ENCODE data around the gene EFCC1.

EFCC1 gene

DNA sequence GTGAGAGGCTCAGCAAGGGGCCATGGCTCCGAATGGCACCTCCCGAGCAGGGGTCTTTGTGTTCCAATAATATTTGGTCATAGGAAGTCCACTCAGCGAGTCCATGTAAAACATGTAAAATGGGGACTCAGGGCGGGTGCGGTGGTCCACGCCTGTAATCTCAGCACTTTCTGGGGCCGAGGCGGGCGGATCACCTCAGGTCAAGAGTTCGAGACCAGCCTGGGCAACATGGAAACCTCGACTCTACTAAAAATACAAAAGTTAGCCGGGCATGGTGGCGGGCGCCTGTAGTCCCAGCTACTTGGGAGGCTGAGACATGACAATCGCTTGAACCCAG, 26.4 kb downstream of the EFCC1 start:
- Histone ChIP-seq H3K4me1 (ENCODE audit: low read length) (peaks cover 10% of the 10 kb centered on the region), H3K79me2 (ENCODE audit: low read length) (no peaks in the 10 kb centered on the region), H3K27ac (ENCODE audit: low read length) (no peak overlapping the region), H3K27me3 (ENCODE audit: low read depth, low read length) (peaks cover 6% of the 10 kb centered on the region; the same call in 1 of the 2 replicates), H4K20me1 (ENCODE audit: insufficient read depth, low read length) (no peaks in the 10 kb centered on the region), H2AFZ (ENCODE audit: low read depth, low read length) (peak overlapping the region; percentile 99), H3K9me3 (ENCODE audit: insufficient read depth, low read length) (no peaks in the 10 kb centered on the region), H3K9ac (ENCODE audit: low read length) (peak overlapping the region; percentile 81), H3K36me3 (replicated peaks; ENCODE audit: low read depth, low read length) (no peaks in the 10 kb centered on the region), H3K4me3 (ENCODE audit: low read length) (peak overlapping the region; percentile 94), H3K4me2 (ENCODE audit: low read length) (peak overlapping the region; percentile 91)
- TF ChIP-seq, protein P1, sequence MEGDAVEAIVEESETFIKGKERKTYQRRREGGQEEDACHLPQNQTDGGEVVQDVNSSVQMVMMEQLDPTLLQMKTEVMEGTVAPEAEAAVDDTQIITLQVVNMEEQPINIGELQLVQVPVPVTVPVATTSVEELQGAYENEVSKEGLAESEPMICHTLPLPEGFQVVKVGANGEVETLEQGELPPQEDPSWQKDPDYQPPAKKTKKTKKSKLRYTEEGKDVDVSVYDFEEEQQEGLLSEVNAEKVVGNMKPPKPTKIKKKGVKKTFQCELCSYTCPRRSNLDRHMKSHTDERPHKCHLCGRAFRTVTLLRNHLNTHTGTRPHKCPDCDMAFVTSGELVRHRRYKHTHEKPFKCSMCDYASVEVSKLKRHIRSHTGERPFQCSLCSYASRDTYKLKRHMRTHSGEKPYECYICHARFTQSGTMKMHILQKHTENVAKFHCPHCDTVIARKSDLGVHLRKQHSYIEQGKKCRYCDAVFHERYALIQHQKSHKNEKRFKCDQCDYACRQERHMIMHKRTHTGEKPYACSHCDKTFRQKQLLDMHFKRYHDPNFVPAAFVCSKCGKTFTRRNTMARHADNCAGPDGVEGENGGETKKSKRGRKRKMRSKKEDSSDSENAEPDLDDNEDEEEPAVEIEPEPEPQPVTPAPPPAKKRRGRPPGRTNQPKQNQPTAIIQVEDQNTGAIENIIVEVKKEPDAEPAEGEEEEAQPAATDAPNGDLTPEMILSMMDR (IDR thresholded peaks at IDR 0.05; ENCODE audit: low read depth, low read length), result no peak

DNA sequence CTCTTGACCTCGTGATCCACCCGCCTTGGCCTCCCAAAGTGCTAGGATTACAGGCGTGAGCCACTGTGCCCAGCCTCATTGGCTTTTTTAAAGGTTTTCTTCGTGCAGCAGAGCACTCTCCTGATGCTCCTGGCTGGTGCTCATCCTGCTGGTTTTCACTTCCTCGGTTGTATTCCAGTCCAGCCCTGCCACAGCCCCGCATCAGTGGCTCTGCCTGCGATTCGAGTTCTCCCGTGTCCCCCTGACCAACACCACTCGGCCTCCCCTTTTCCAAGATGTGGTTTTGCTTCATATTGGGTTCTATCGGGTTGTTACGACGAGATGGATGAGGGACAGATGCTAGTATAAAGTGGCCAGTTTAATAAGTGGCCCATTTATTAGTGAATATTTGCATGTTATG, 27.8 kb downstream of the EFCC1 start:
- peaks cover 10% of the 10 kb centered on the region for H3K4me1 ChIP-seq (ENCODE audit: low read length)
- H3K27ac ChIP-seq (ENCODE audit: low read length), result no peak overlapping the region
- no peak overlapping the region for H3K4me2 ChIP-seq (ENCODE audit: low read length)
- H3K79me2 ChIP-seq (ENCODE audit: low read length), result no peaks in the 10 kb centered on the region
- H3K9ac ChIP-seq (ENCODE audit: low read length), result no peak overlapping the region
- no peaks in the 10 kb centered on the region for H3K36me3 ChIP-seq (replicated peaks; ENCODE audit: low read depth, low read length)
- H3K9me3 ChIP-seq (ENCODE audit: insufficient read depth, low read length), result no peaks in the 10 kb centered on the region
- 0 out of 2 replicates have a peak, but pooled peaks cover 3% of the 10 kb centered on the region for H3K27me3 ChIP-seq (ENCODE audit: low read depth, low read length)
- TF ChIP-seq, protein P1 (IDR thresholded peaks at IDR 0.05; ENCODE audit: low read depth, low read length), result no peak
- no peak overlapping the region for H3K4me3 ChIP-seq (ENCODE audit: low read length)
- H2AFZ ChIP-seq (ENCODE audit: low read depth, low read length), result no peak overlapping the region
- no peaks in the 10 kb centered on the region for H4K20me1 ChIP-seq (ENCODE audit: insufficient read depth, low read length)

DNA sequence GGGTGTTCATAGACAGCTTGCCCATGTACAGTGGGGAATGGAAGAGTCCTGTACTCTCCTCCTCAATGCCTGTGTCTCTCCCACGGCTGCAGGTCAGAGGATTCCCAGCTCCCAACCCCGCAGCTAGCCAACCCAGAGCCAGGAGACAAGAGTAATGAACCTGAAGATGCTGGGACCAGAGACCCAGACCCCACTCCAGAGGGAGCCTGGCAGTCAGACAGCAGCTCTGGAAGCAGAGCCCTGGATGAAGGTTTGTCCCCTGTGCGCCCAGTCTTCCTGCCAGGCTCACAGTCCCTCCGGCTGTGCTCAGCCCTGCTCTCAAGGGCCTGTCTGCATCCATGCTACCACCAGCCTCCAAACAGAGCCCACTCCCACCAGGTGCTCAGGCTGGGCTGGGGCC, 29.5 kb downstream of the EFCC1 start:
- no peak overlapping the region for H3K4me3 ChIP-seq (ENCODE audit: low read length)
- H3K27me3 ChIP-seq (ENCODE audit: low read depth, low read length), result 0 out of 2 replicates have a peak, but pooled peaks cover 3% of the 10 kb centered on the region
- H2AFZ ChIP-seq (ENCODE audit: low read depth, low read length), result no peak overlapping the region
- H3K79me2 ChIP-seq (ENCODE audit: low read length), result no peaks in the 10 kb centered on the region
- no peaks in the 10 kb centered on the region for H3K36me3 ChIP-seq (replicated peaks; ENCODE audit: low read depth, low read length)
- no peaks in the 10 kb centered on the region for H3K9me3 ChIP-seq (ENCODE audit: insufficient read depth, low read length)
- peaks cover 10% of the 10 kb centered on the region for H3K4me1 ChIP-seq (ENCODE audit: low read length)
- H3K27ac ChIP-seq (ENCODE audit: low read length), result no peak overlapping the region
- H4K20me1 ChIP-seq (ENCODE audit: insufficient read depth, low read length), result no peaks in the 10 kb centered on the region
- TF ChIP-seq, protein P1 (IDR thresholded peaks at IDR 0.05; ENCODE audit: low read depth, low read length), result no peak
- TF ChIP-seq EZH2phosphoT487 (IDR thresholded peaks at IDR 0.05; ENCODE audit: low read depth), result no peak
- no peak overlapping the region for H3K9ac ChIP-seq (ENCODE audit: low read length)
- H3K4me2 ChIP-seq (ENCODE audit: low read length), result no peak overlapping the region

DNA sequence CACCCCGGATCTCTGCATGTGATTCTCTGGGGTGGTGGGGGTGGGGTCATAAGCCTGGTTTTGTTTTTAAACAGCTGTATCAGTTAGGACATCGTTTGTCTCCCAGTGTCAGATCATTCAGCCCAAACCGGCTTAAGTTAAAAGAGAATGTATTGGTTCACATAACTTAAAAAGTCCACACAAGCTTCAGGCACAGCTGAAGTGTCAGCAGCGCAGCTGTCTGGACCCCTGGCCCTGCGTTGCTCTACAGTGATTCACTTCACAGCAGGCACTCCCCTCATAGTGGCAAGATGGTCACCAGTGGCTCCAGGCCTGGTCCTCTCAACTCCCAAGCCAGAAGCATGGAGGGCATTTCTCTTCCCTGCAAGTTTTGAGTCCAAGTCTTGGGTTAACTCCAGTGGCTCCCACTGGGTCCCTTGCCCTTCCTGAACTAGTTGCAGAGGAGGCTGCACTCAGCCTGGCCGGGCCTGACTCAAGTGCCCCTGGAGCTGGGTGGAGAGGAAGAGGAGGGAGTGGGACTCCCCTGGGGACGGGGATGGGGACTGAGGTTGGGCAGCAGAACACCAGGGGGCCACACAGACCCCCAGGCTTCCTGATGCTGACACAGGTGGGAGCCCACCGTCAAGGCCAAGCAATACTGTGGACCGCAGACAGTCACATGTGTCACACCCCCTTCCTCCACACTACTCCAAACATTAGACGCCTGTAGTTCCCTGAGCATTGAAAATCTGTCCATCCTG, 30.5 kb downstream of the EFCC1 start:
- H3K4me2 ChIP-seq (ENCODE audit: low read length), result no peak overlapping the region
- no peaks in the 10 kb centered on the region for H3K36me3 ChIP-seq (replicated peaks; ENCODE audit: low read depth, low read length)
- no peaks in the 10 kb centered on the region for H3K9me3 ChIP-seq (ENCODE audit: insufficient read depth, low read length)
- H3K79me2 ChIP-seq (ENCODE audit: low read length), result no peaks in the 10 kb centered on the region
- no peaks in the 10 kb centered on the region for H4K20me1 ChIP-seq (ENCODE audit: insufficient read depth, low read length)
- peaks cover 6% of the 10 kb centered on the region for H3K4me1 ChIP-seq (ENCODE audit: low read length)
- H3K27me3 ChIP-seq (ENCODE audit: low read depth, low read length), result no peaks in the 10 kb centered on the region
- H3K9ac ChIP-seq (ENCODE audit: low read length), result no peak overlapping the region
- no peak overlapping the region for H3K4me3 ChIP-seq (ENCODE audit: low read length)
- H2AFZ ChIP-seq (ENCODE audit: low read depth, low read length), result no peak overlapping the region
- no peak for TF ChIP-seq EZH2phosphoT487 (IDR thresholded peaks at IDR 0.05; ENCODE audit: low read depth)
- TF ChIP-seq, protein P1 (IDR thresholded peaks at IDR 0.05; ENCODE audit: low read depth, low read length), result no peak
- H3K27ac ChIP-seq (ENCODE audit: low read length), result no peak overlapping the region
